Fibroblast of skin of left quadriceps (primary cell): ENCODE results near the gene CCKAR.

Source experiments
- DNase-seq, 2 experiments: peaks; one replicate each; pipeline ENCODE4 v3.0.0-alpha.2; 2013; ENCODE audit warnings: low read depth in 2 of 2

The CCKAR gene

GRCh38 chr4:26459054-26459755, 31.1 kb downstream of the CCKAR start:
- peak in 1 of 2 experiments; percentile 30 for DNase-seq

- peak in 1 of 2 experiments; percentile 9 for DNase-seq
These were observed 32.1 kb downstream of the CCKAR start for GRCh38 chr4:26458157-26458561.

GRCh38 chr4:26457412-26457811, 32.9 kb downstream of the CCKAR start:
- DNase-seq = no peak

- DNase-seq = no peak
These were observed 34.7 kb downstream of the CCKAR start for GRCh38 chr4:26455571-26455970.

- DNase-seq = no peak
These were observed 35.3 kb downstream of the CCKAR start for GRCh38 chr4:26454961-26455360.

- no peak for DNase-seq
These were observed 37.4 kb downstream of the CCKAR start for GRCh38 chr4:26452565-26453531.

GRCh38 chr4:26451597-26451996, 38.7 kb downstream of the CCKAR start:
- no peak for DNase-seq

GRCh38 chr4:26450418-26450817, 39.9 kb downstream of the CCKAR start:
- no peak for DNase-seq

GRCh38 chr4:26447378-26447777, 42.9 kb downstream of the CCKAR start:
- no peak for DNase-seq

GRCh38 chr4:26441771-26442170, 48.5 kb downstream of the CCKAR start:
- DNase-seq = no peak

GRCh38 chr4:26441102-26441501, 49.2 kb downstream of the CCKAR start:
- no peak for DNase-seq

- no peak for DNase-seq
These were observed 56.1 kb downstream of the CCKAR start for GRCh38 chr4:26434030-26434639.

GRCh38 chr4:26433556-26433955, 56.7 kb downstream of the CCKAR start:
- DNase-seq = no peak

- no peak for DNase-seq
These were observed 57.9 kb downstream of the CCKAR start for GRCh38 chr4:26432419-26432818.

- no peak for DNase-seq
These were observed 58.7 kb downstream of the CCKAR start for GRCh38 chr4:26431461-26432180.
